ENCODE results near the gene ABCG4.

- TF ChIP-seq CTCF (IDR thresholded peaks at IDR 0.05), result no peak
- TF ChIP-seq EP300 (IDR thresholded peaks at IDR 0.05), result no peak
Observed at GRCh38 chr11:119207415-119207960, 58.6 kb downstream of the ABCG4 start.
